Measurements from ENCODE around the gene RUNX1. TPM values are rescaled to one million over a fixed set of nuclear protein-coding genes. Genes with fewer than 3 reads are reported as not detected.

RUNX1 gene
- total RNA-seq, 4 donors from 2014 or later: 2.9 to 18.7 (median 7.7) TPM

- H3K27ac ChIP-seq: no peak overlapping the region
- DNase-seq: no peak
- peaks cover 9 to 30% of the 10 kb centered on the region in 2 donors for H3K4me1 ChIP-seq
- TF ChIP-seq POLR2A (IDR thresholded peaks at IDR 0.05): no peak
- TF ChIP-seq CTCF (IDR thresholded peaks at IDR 0.05): no peak
- 94 to 96% methylated on average over 12 of the region's 12 CpGs for WGBS, 2 donors
- H3K9me3 ChIP-seq: no peaks in the 10 kb centered on the region
- H3K36me3 ChIP-seq: no peaks in the 10 kb centered on the region
- intact Hi-C loops (cut with DNase I): no loop called here
- no peaks in the 10 kb centered on the region for H3K27me3 ChIP-seq
- H3K4me3 ChIP-seq (replicated peaks in 1 of 3): no peak overlapping the region
These were observed 218.5 kb downstream of the RUNX1 start for GRCh38 chr21:34830386-34831170.

GRCh38 chr21:34827445-34828235 lies 221.5 kb downstream of the RUNX1 start:
- TF ChIP-seq CTCF (IDR thresholded peaks at IDR 0.05) (no peak), POLR2A (IDR thresholded peaks at IDR 0.05) (no peak)
- Histone ChIP-seq H3K9me3 (no peaks in the 10 kb centered on the region), H3K27me3 (no peaks in the 10 kb centered on the region), H3K4me3 (replicated peaks in 1 of 3) (no peak overlapping the region), H3K4me1 (peaks cover 0 to 10% of the 10 kb centered on the region in 2 donors), H3K36me3 (no peaks in the 10 kb centered on the region), H3K27ac (no peak overlapping the region)
- no peak for DNase-seq
- 94 to 97% methylated on average over 5 of the region's 5 CpGs for WGBS, 2 donors
- intact Hi-C loops (cut with DNase I): loop anchor here (10.0 kb wide), 1 partner anchor 57 kb away; no protein-coding TSS in a partner anchor

- Histone ChIP-seq H3K27me3 (no peaks in the 10 kb centered on the region), H3K4me1 (peaks cover 0 to 10% of the 10 kb centered on the region in 2 donors), H3K36me3 (no peaks in the 10 kb centered on the region), H3K27ac (no peak overlapping the region), H3K4me3 (replicated peaks in 1 of 3) (no peak overlapping the region), H3K9me3 (no peaks in the 10 kb centered on the region)
- TF ChIP-seq CTCF (IDR thresholded peaks at IDR 0.05) (no peak), POLR2A (IDR thresholded peaks at IDR 0.05) (no peak)
- peak; percentile 35 to 58 for DNase-seq
- intact Hi-C loops (cut with DNase I): loop anchor here (10.0 kb wide), 1 partner anchor 58 kb away; no protein-coding TSS in a partner anchor
- 25 to 36% methylated on average over 3 of the region's 3 CpGs for WGBS, 2 donors
These were observed 222.3 kb downstream of the RUNX1 start for GRCh38 chr21:34826836-34827235.

GRCh38 chr21:34825948-34826548 lies 223.1 kb downstream of the RUNX1 start:
- intact Hi-C loops (cut with DNase I): loop anchor here (10.0 kb wide), 1 partner anchor 59 kb away; no protein-coding TSS in a partner anchor
- no peak for DNase-seq
- H3K4me1 ChIP-seq: peaks cover 0 to 10% of the 10 kb centered on the region in 2 donors
- TF ChIP-seq POLR2A (IDR thresholded peaks at IDR 0.05) (no peak), CTCF (IDR thresholded peaks at IDR 0.05) (no peak)
- H3K27me3 ChIP-seq: no peaks in the 10 kb centered on the region
- WGBS, 2 donors: 89 to 94% methylated on average over 3 of the region's 3 CpGs
- H3K9me3 ChIP-seq: no peaks in the 10 kb centered on the region
- H3K27ac ChIP-seq: no peak overlapping the region
- H3K36me3 ChIP-seq: no peaks in the 10 kb centered on the region
- no peak overlapping the region for H3K4me3 ChIP-seq (replicated peaks in 1 of 3)
